Skeletal muscle cell (primary cell): ENCODE data around the gene LIMA1.

Experiments
- DNase-seq: peaks from one replicate; pipeline ENCODE4 v3.0.0-alpha.2; 2010; ENCODE audit warnings: low read depth
- H3K4me3 ChIP-seq: 2 replicates; pipeline ENCODE4 v1.5.1; 2011; ENCODE audit warnings: low read depth, mild to moderate bottlenecking, control low read depth, low read length, moderate library complexity

Gene LIMA1

GRCh38 chr12:50195832-50196231 lies 87.5 kb downstream of the LIMA1 start:
- DNase-seq = no peak
- no peak overlapping the region for H3K4me3 ChIP-seq

DNA sequence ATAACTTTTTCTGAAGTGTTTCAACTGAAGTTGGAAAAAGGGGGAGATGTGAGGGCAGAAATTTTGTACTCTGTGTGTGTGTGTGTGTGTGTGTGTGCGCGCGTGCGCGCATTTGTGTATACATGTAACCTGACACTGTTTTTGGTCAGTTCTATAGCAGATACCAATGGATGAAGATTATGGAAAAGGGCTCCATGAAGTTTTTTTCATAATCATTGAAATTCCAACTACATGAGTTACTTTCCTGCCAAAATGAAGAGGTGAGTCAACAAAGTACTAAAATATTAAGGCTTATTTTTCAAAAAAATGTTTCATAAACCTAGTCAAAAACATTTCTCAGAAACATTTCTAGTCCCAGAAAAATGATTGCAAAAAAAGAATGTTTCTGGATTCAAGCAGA lies 90.4 kb downstream of the LIMA1 start:
- no peak overlapping the region for H3K4me3 ChIP-seq
- DNase-seq = no peak

DNA sequence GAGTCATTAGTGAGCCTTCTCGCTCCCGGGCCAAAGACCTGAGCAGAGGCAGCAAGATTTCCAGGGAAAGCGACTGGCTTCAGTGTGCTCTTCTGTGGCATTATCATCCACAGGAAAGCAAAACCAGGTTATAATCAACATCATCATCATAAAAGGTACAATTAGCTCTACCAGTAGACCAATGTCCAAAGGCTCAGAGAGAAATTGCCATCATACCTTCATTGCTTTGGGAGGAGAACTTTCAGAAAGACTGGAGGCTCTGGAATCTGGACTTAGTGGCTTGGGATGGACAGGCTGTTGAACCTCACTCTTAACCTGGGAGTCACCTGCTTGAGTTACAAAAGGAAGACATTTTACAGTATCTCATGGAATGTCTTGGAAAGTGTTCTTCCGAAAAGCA lies 91.1 kb downstream of the LIMA1 start:
- DNase-seq = no peak
- no peak overlapping the region for H3K4me3 ChIP-seq

- no peak for DNase-seq
- no peak overlapping the region for H3K4me3 ChIP-seq
These were observed 92.5 kb downstream of the LIMA1 start for GRCh38 chr12:50190859-50191258.

- H3K4me3 ChIP-seq = no peak overlapping the region
- no peak for DNase-seq
These were observed 94.3 kb downstream of the LIMA1 start for GRCh38 chr12:50188875-50189575.

GRCh38 chr12:50188241-50188781 lies 95.0 kb downstream of the LIMA1 start:
- H3K4me3 ChIP-seq = no peak overlapping the region
- DNase-seq = no peak

DNA sequence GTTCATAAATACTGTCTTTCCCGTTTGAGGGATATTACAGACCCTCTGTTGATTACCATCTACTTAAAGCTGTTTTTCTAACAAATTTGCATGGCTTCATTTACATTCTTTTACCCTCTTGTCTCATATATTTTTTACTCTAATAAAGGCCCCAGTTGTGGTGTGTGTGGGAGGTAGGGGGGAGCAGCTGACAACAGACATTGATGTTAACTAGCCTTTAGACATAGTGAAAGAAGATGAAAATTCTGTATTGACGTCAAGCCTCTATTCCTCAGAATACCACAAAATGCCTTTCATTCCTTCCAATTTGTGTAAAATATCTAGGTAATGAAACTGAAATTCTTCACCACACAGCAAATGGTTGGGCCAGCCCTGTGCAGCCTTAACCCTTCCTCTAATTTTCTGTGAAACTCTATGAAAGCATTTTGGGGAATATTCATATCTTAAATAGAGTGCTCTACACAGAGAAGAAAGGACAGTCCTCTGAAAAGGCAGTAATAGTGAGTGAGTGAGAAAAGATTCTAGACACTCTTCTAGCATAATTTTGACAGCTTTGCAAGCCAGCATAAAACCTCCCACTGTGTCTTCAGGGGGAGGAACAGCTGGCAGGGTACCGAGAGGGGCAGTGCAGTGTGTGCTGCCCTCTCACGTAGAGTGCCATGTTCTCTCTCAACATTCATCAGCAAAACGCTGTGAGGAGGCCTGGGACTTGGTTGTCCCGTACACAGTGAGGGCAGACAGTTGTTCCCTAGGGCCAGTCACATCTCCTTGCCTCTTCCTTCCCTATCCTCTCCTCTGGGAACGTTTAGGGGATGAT lies 96.0 kb downstream of the LIMA1 start:
- peak; percentile 75 for DNase-seq
- H3K4me3 ChIP-seq = no peak overlapping the region

GRCh38 chr12:50186681-50187080 lies 96.6 kb downstream of the LIMA1 start:
- no peak for DNase-seq
- no peak overlapping the region for H3K4me3 ChIP-seq

DNA sequence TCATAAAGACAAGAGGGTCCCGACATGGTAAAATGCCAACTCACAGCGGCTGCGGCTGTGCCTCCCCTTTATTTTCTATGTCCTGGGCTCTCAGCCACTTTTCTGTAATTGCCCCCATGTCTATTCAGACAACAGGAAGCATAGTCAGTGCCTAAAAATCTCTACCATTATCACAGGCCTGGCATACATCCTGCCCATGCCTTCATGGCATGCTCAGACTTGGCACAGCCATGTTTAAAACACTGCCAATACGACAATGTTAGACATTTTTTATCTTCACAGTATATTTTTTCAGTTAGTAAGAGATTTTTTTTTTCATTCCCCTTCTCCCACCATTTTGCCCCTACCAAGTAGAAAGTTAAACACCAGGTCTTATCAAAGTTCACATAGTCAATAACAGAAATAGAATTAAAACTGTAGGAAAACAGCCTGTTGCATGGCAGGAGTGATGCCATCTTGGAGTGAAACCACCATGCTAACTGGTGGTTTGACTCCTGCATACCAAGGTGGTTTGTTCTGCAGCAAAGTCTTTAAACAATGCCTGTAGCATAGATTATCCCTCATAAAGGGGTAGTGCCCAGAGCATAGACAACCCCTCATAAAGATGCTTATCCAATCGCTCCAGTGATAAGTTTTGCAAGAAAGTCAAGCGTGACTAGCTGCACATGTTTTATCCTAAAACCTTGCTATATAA lies 97.2 kb downstream of the LIMA1 start:
- no peak for DNase-seq
- no peak overlapping the region for H3K4me3 ChIP-seq

DNA sequence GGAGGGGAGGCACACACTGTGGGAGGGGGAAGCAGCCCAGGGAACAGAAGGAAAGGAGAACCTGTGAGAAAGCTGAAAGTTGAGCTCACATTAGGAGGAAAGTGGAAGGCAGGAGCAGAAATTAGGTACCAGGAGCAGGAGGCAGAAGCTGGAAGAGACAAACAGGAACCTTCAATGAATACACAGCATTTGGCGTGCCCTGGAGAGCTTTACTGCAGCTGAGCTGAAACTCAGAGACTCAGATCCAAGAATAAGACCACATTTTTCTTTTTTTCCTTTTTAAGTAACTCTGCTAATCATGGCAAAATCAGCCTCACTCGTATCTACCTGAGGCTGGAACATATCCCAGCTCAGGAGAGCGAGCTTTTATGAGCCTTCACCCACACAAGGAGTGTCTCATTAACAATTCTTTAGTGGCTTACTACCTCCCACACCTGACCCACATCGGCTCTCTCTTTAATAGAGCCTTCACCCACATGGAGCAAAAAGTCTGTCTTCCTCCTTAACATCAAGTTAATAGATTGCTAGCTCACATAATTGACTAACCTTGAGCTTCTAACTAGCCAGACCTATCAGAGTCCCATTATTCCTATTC lies 97.9 kb downstream of the LIMA1 start:
- H3K4me3 ChIP-seq = no peak overlapping the region
- DNase-seq = no peak

GRCh38 chr12:50184261-50184660 lies 99.1 kb downstream of the LIMA1 start:
- H3K4me3 ChIP-seq = no peak overlapping the region
- no peak for DNase-seq

DNA sequence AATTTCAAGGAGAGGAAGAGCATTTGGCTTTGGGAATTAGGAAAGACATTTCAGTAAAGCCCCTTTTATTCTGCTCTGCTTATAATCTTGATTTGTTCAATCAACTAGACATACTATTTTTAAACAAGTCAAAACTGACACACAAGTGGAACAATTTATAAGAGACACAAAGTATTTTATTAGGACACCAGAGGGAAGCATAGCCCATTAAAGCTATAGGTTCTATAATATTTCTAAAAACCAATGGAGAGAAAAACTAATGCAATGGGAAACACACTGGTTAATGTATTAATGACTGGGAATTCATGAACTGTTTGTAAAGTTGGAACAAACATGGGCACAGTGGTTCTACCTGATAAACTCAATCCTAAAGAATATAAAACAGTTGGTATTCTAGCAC lies 100.9 kb downstream of the LIMA1 start:
- no peak for DNase-seq
- H3K4me3 ChIP-seq = no peak overlapping the region

DNA sequence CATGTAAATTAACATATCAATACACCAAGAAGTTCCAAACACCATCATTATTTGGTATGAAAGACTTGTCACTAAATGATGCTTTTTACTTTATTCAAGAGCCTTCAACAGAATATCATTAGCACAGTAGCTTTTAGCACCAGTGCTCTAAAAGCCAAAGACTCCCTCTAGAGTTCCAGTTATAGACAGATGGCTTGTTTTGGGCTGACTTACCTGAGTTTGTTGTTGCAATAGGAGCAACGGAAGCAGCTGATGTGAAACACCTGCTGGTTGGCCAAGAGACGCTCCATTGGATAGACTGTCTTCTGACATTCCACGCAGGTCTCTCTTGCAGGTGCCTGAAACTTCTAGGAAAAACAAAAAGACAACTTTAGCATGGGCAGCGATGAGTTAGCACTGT lies 101.6 kb downstream of the LIMA1 start:
- no peak for DNase-seq
- no peak overlapping the region for H3K4me3 ChIP-seq

GRCh38 chr12:50175716-50176026 lies 107.6 kb downstream of the LIMA1 start:
- no peak for DNase-seq
- no peak overlapping the region for H3K4me3 ChIP-seq

GRCh38 chr12:50174971-50175715 lies 108.2 kb downstream of the LIMA1 start:
- no peak for DNase-seq
- no peak overlapping the region for H3K4me3 ChIP-seq

- DNase-seq = peak; percentile 97
- peak within 1 kb of the TSS; percentile 90 for H3K4me3 ChIP-seq
These were observed 116.1 kb downstream of the LIMA1 start, which contains the start of gene CERS5 for GRCh38 chr12:50167049-50167828. CERS5 (minus strand) TSS chr12:50167369; CDS start chr12:50167297, 72 bp downstream.

DNA sequence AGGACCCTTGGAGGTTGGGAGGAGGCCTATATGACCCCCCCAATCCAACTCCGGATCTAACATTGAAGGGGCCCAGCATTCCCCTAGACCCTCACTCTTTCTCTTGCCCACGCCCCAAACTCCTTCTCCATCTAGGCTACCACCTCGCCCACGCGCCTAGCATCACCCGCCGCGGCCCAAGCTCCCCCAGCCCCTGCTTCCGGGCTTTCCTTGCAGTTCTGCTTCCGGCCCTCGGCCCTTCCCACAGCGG lies 116.6 kb downstream of the LIMA1 start:
- H3K4me3 ChIP-seq = peak overlapping the region; percentile 90
- no peak for DNase-seq

DNA sequence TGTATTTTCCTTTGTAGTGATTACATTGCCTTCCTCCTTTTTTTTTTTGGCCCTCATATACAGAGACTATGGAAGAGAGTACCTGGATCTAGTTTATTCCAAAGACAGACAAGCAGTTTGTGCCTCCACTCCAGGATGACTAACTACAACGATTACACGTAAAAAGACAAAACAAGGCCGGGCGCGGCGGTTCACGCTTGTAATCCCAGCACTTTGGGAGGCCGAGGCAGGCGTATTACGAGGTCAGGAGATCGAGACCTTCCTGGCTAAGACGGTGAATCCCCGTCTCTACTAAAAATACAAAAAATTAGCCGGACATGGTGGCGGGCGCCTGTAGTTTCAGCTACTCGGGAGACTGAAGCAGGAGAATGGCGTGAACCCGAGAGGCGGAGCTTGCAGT lies 118.4 kb downstream of the LIMA1 start:
- H3K4me3 ChIP-seq = no peak overlapping the region
- DNase-seq = no peak

DNA sequence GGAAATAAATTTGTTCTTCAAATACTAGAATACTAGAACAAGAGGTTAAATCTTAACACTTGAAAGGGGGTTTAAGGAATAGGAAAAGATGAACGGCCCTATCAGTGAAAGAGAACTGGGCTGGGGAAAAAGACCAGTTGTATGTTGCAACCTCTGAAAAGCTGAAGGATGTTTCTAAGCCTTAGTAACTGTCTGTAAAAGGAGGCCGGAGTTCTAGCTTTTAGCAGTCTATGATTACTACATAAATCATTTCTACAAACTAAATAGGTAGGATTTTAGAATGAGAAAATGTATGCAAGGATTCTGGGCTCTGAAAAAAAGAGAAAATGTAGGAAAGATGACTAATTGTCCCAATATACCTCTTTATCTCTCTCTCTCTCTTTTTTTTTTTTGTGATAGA lies 121.1 kb downstream of the LIMA1 start:
- DNase-seq = peak; percentile 21
- H3K4me3 ChIP-seq = no peak overlapping the region
